ENCODE results near the gene KLK2.

KLK2 gene

GRCh38 chr19:50921426-50922316, 48.4 kb downstream of the KLK2 start:
- DNase-seq (no peak), ATAC-seq (peak; percentile 62)
- Mint-ChIP-seq H3K27ac (peak overlapping the region in 1 of 2 donors; percentile 20), H3K4me3 (no peak overlapping the region), H3K4me1 (peaks cover 11% of the 10 kb centered on the region), H3K27me3 (peaks cover 67% of the 10 kb centered on the region), H3K9me3 (no peaks in the 10 kb centered on the region)

- Mint-ChIP-seq H3K9me3 (no peaks in the 10 kb centered on the region), H3K4me1 (peaks cover 11% of the 10 kb centered on the region), H3K27ac (no peak overlapping the region), H3K27me3 (peaks cover 64% of the 10 kb centered on the region), H3K4me3 (no peak overlapping the region)
- ATAC-seq: peak; percentile 99
- peak; percentile 75 to 80 for DNase-seq
Observed at GRCh38 chr19:50922317-50922853, 49.1 kb downstream of the KLK2 start.

- ATAC-seq (no peak), DNase-seq (no peak)
- H3K27me3 Mint-ChIP-seq: peaks cover 73% of the 10 kb centered on the region
- no peaks in the 10 kb centered on the region for H3K9me3 Mint-ChIP-seq
- H3K4me3 Mint-ChIP-seq: no peak overlapping the region
- no peak overlapping the region for H3K27ac Mint-ChIP-seq
- H3K4me1 Mint-ChIP-seq: peaks cover 11% of the 10 kb centered on the region
Observed at GRCh38 chr19:50924586-50924985, 51.3 kb downstream of the KLK2 start.

- DNase-seq: no peak
- no peak overlapping the region for H3K27ac Mint-ChIP-seq
- no peaks in the 10 kb centered on the region for H3K9me3 Mint-ChIP-seq
- peaks cover 11% of the 10 kb centered on the region for H3K4me1 Mint-ChIP-seq
- no peak for ATAC-seq
- H3K4me3 Mint-ChIP-seq: no peak overlapping the region
- H3K27me3 Mint-ChIP-seq: peaks cover 73% of the 10 kb centered on the region
Observed at GRCh38 chr19:50925734-50926133, 52.5 kb downstream of the KLK2 start.

GRCh38 chr19:50926144-50926543, 52.9 kb downstream of the KLK2 start:
- Mint-ChIP-seq H3K27me3 (peaks cover 73% of the 10 kb centered on the region), H3K27ac (no peak overlapping the region), H3K9me3 (no peaks in the 10 kb centered on the region), H3K4me1 (peaks cover 11% of the 10 kb centered on the region), H3K4me3 (no peak overlapping the region)
- no peak for ATAC-seq
- no peak for DNase-seq

GRCh38 chr19:50928831-50929230, 55.6 kb downstream of the KLK2 start:
- Mint-ChIP-seq H3K4me3 (no peak overlapping the region), H3K27ac (no peak overlapping the region), H3K27me3 (peaks cover 69% of the 10 kb centered on the region), H3K4me1 (no peaks in the 10 kb centered on the region), H3K9me3 (no peaks in the 10 kb centered on the region)
- DNase-seq: no peak
- no peak for ATAC-seq

All from stimulated activated naive CD8-positive, alpha-beta T cell treated with anti-CD3 and anti-CD28 coated beads, Interleukin-15, amount 100 ng/mL, for 72 hours (primary cell).